HepG2 (cell line): Measurements from ENCODE around the gene GRK5. TPM values are rescaled to one million over a fixed set of nuclear protein-coding genes. Genes with fewer than 3 reads are reported as not detected.
A peak's percentile ranks its signal among the peaks of the same experiment; 100 is the strongest.

Experiments
- ATAC-seq: fragments of 200-7000 bp; cut with Tn5 transposase; 3 replicates; pipeline ENCODE4 v1.9.1; 2020; ENCODE audit warnings: mild to moderate bottlenecking, moderate library complexity
- Bru-seq: library from RNA; stranded (reverse); fragments of 400-500 nt; gene quantifications from one replicate; lab custom pipeline; 2021; lab: Mats Ljungman, UMichigan
- BruChase-seq, 2 experiments: library from RNA; stranded (reverse); fragments of 400-500 nt; gene quantifications; one replicate each; lab custom pipeline; 2021; lab: Mats Ljungman, UMichigan
- BruUV-seq: library from RNA; stranded (reverse); fragments of 400-500 nt; replicated peaks from 2 replicates; lab custom pipeline; 2021; lab: Mats Ljungman, UMichigan
- CTCF ChIA-PET: fragments of 300-600 bp; formaldehyde crosslinking; extraction: SDS; loops from one replicate; lab custom pipeline; 2021; ENCODE audit warnings: low total read pairs, inconsistent platforms, low intra/inter-chr PET ratio; lab: Yijun Ruan, JAX
- POLR2A ChIA-PET: fragments of 350-600 bp; sonication (Branson Sonifier 250); formaldehyde crosslinking; loops from one replicate; lab custom pipeline; 2020; ENCODE audit warnings: antibody characterized with exemption, inconsistent platforms; lab: Yijun Ruan, JAX
- DNase-seq: peaks from one replicate; pipeline ENCODE4 v3.0.0-alpha.2; 2015; ENCODE audit warnings: low spot score
- FAIRE-seq: peaks from 3 replicates; lab custom pipeline; 2011; peaks lifted over from hg19 to GRCh38; lab: Jason Lieb, UNC
- H2AFZ ChIP-seq: one replicate; pipeline ENCODE4 v1.6.1; 2011; ENCODE audit warnings: low read length, inconsistent platforms
- H3K27ac ChIP-seq: fragments of 300-600 bp; 3 replicates; pipeline ENCODE4 v1.8.0; 2011; ENCODE audit warnings: mixed run types, mild to moderate bottlenecking, mixed read lengths, low read length, inconsistent platforms; ENCODE audit not compliant: insufficient read depth; ENCODE audit errors: extremely low read length
- H3K27me3 ChIP-seq, 2 experiments: fragments of 200-600 bp in 1 of 2; 2 replicates in 1 of 2; 3 replicates in 1 of 2; pipeline versions ENCODE4 v1.6.0 to v1.8.0; 2011; ENCODE audit warnings: low read length in 2 of 2, mild to moderate bottlenecking in 2 of 2, moderate library complexity in 2 of 2, inconsistent platforms in 1 of 2; ENCODE audit not compliant: insufficient read depth in 2 of 2, control insufficient read depth in 1 of 2
- H3K36me3 ChIP-seq, 2 experiments: fragments of 200-600 bp in 1 of 2; replicated peaks in 1 of 2; 2 replicates in 1 of 2; 3 replicates in 1 of 2; pipeline versions ENCODE4 v1.5.1 to v1.8.0; 2011; ENCODE audit warnings: low read length in 2 of 2, inconsistent platforms in 1 of 2; ENCODE audit not compliant: insufficient read depth in 2 of 2, control insufficient read depth in 1 of 2
- H3K4me1 ChIP-seq: 2 replicates; pipeline ENCODE4 v1.5.1; 2012; ENCODE audit warnings: low read length, inconsistent platforms; ENCODE audit not compliant: insufficient read depth
- H3K4me2 ChIP-seq: 2 replicates; pipeline ENCODE4 v1.6.0; 2011; ENCODE audit warnings: low read depth, low read length, inconsistent platforms
- H3K4me3 ChIP-seq, 3 experiments: fragments of 200-600 bp in 1 of 3; sonication (generic), shearing (Covaris generic) in 1 of 3; replicated peaks in 1 of 3; 2 replicates each; pipeline ENCODE4 v1.5.1; 2011 to 2016; ENCODE audit warnings: low read length in 3 of 3, inconsistent platforms in 2 of 3, low read depth in 2 of 3, mild to moderate bottlenecking in 2 of 3, control low read depth in 1 of 3, mixed read lengths in 1 of 3; ENCODE audit not compliant: insufficient read depth in 1 of 3
- H3K79me2 ChIP-seq: one replicate; pipeline ENCODE4 v1.6.1; 2011; ENCODE audit warnings: low read length, inconsistent platforms; ENCODE audit not compliant: insufficient read depth
- H3K9ac ChIP-seq: 2 replicates; pipeline ENCODE4 v1.6.0; 2011; ENCODE audit warnings: mild to moderate bottlenecking, low read depth, low read length, inconsistent platforms; ENCODE audit not compliant: insufficient read depth
- H3K9me3 ChIP-seq: 2 replicates; pipeline ENCODE4 v1.5.1; 2012; ENCODE audit warnings: mild to moderate bottlenecking, low read length
- H4K20me1 ChIP-seq: 2 replicates; pipeline ENCODE4 v1.6.0; 2011; ENCODE audit warnings: inconsistent platforms, mild to moderate bottlenecking, low read length, moderate library complexity; ENCODE audit not compliant: insufficient read depth
- BCL3 ChIP-seq: sonication (generic); formaldehyde crosslinking; IDR thresholded peaks from 2 replicates; pipeline ENCODE4 v1.5.1; 2020; ENCODE audit warnings: mild to moderate bottlenecking, missing genetic modification reagents, moderate library complexity
- ELF3 ChIP-seq: IDR thresholded peaks from 2 replicates; pipeline ENCODE4 v1.6.1; 2016; ENCODE audit warnings: missing genetic modification reagents, missing compliant biosample characterization
- MIER3 ChIP-seq: IDR thresholded peaks from 2 replicates; pipeline ENCODE4 v1.6.1; 2016; ENCODE audit warnings: missing compliant biosample characterization, borderline replicate concordance
- RBM22 ChIP-seq: fragments of 200-400 bp; formaldehyde crosslinking; optimal IDR thresholded peaks from 2 replicates; pipeline ENCODE3; 2017; ENCODE audit warnings: mild to moderate bottlenecking, low read length, moderate library complexity
- ZBTB7A ChIP-seq: sonication (generic); formaldehyde crosslinking; IDR thresholded peaks from 2 replicates; pipeline ENCODE4 v1.8.0; 2022; ENCODE audit warnings: mild to moderate bottlenecking, missing genetic modification reagents
- ZNF281 ChIP-seq: sonication (generic); formaldehyde crosslinking; IDR thresholded peaks from 2 replicates; pipeline ENCODE4 v1.4.0; 2020; ENCODE audit warnings: missing genetic modification reagents, borderline replicate concordance
- ZNF296 ChIP-seq: sonication (generic); formaldehyde crosslinking; conservative IDR thresholded peaks from 2 replicates; pipeline ENCODE4 v1.5.0; 2020; ENCODE audit warnings: mild to moderate bottlenecking, missing genetic modification reagents
- ZNF331 ChIP-seq: sonication (generic); formaldehyde crosslinking; IDR thresholded peaks from 2 replicates; pipeline ENCODE4 v1.4.0; 2020; ENCODE audit warnings: missing genetic modification reagents
- ZNF598 ChIP-seq: sonication (generic); formaldehyde crosslinking; IDR thresholded peaks from 2 replicates; pipeline ENCODE4 v1.5.1; 2020; ENCODE audit warnings: mild to moderate bottlenecking, missing genetic modification reagents, borderline replicate concordance
- WGBS: methylation state at CpG from one replicate; pipeline ENCODE4 v1.1.6; 2017; ENCODE audit warnings: low lambda C conversion rate; 5-methylcytosine and 5-hydroxymethylcytosine counted together
- in situ Hi-C: cut with HindIII; loops from 2 replicates; pipeline ENCODE4 v1.10.0; 2017; ENCODE audit warnings: low pct_unique_long_range_greater_than_20kb; ENCODE audit not compliant: extremely low pct_ligation_motif_present
- intact Hi-C: fragments of 100-400 bp; cut with micrococcal nuclease; formaldehyde crosslinking; loops from one replicate; pipeline ENCODE4 v1.10.0; 2022; ENCODE audit not compliant: unreplicated experiment
- long read RNA-seq, 2 experiments: library from RNA in 1 of 2; library from polyadenylated mRNA in 1 of 2; stranded (forward) in 1 of 2; unstranded in 1 of 2; transcript quantifications; one replicate each; pipeline ENCODE4 v2.0.0, GENCODE V29; 2019 to 2022
- polyA minus RNA-seq, 3 experiments: library from RNA; depleted of rRNA, polyadenylated mRNA; stranded (reverse); fragments of >200 nt; gene quantifications; 2 replicates each; pipeline ENCODE4 v1.2.3, GENCODE V29; 2011; ENCODE audit warnings: low replicate concordance in 1 of 3
- polyA plus RNA-seq, 8 experiments: library from polyadenylated mRNA; depleted of rRNA in 3 of 8; stranded (reverse) in 7 of 8; unstranded in 1 of 8; fragments of >200 nt; fragmentation: Illumina TruSeq in 4 of 8; extraction: Trizol in 4 of 8; gene quantifications; 2 replicates each; pipeline versions ENCODE4 v1.2.1 to v1.2.3, GENCODE V29; 2011 to 2016; ENCODE audit warnings: low read depth in 4 of 8, missing spikeins in 1 of 8, mixed read lengths in 1 of 8; ENCODE audit not compliant: insufficient read depth in 1 of 8
- total RNA-seq, 5 experiments: library from RNA; depleted of rRNA; stranded (reverse); fragments of >200 nt; fragmentation: Illumina TruSeq; extraction: Trizol; gene quantifications; 2 replicates each; pipeline ENCODE4 v1.2.3, GENCODE V29; 2016; ENCODE audit warnings: low read depth in 1 of 5
- TF ChIP-seq, protein P1 (sequence below): sonication (generic); formaldehyde crosslinking; IDR thresholded peaks from 2 replicates; pipeline ENCODE4 v1.4.0; 2020; ENCODE audit warnings: missing genetic modification reagents
- TF ChIP-seq, protein P2 (sequence below): sonication (generic); formaldehyde crosslinking; IDR thresholded peaks from 2 replicates; pipeline ENCODE4 v1.8.0; 2022; ENCODE audit warnings: mild to moderate bottlenecking, missing genetic modification reagents, moderate library complexity

GRK5 gene
- total RNA-seq (2016; rRNA removed; fragmentation: Illumina TruSeq; extraction: Trizol) (12.6 and 12.8 TPM in 2 replicates), polyA plus RNA-seq (2011; rRNA removed) (10.4 and 11.5 TPM in 2 replicates), polyA minus RNA-seq (2011; rRNA and poly(A)+ RNA removed; ENCODE audit: low replicate concordance) (5.5 and 9.4 TPM in 2 replicates), Bru-seq, nascent RNA (percentile 57 among the genes with signal in this experiment), BruChase-seq, experiment 1, labeled RNA remaining after a 6-hour chase (percentile 60 among the genes with signal in this experiment), BruChase-seq, experiment 2, labeled RNA remaining after a 2-hour chase (percentile 63 among the genes with signal in this experiment)
- total RNA-seq (2016; cell fraction: cytosol; rRNA removed; fragmentation: Illumina TruSeq; extraction: Trizol; ENCODE audit: low read depth) = 6.3 and 7.7 TPM in 2 replicates
- total RNA-seq (2016; cell fraction: insoluble cytoplasmic fraction; rRNA removed; fragmentation: Illumina TruSeq; extraction: Trizol) = 11.4 and 13.0 TPM in 2 replicates
- 18.1 and 19.4 TPM in 2 replicates for total RNA-seq (2016; cell fraction: membrane; rRNA removed; fragmentation: Illumina TruSeq; extraction: Trizol)
- 6.4 and 8.1 TPM in 2 replicates for total RNA-seq (2016; cell fraction: nucleus; rRNA removed; fragmentation: Illumina TruSeq; extraction: Trizol)
- polyA plus RNA-seq (2011; cell fraction: cytosol; rRNA removed) = 10.0 and 11.4 TPM in 2 replicates
- polyA plus RNA-seq (2011; cell fraction: nucleus; rRNA removed) = 11.8 and 12.9 TPM in 2 replicates
- 10.9 and 14.3 TPM in 2 replicates for polyA plus RNA-seq (2012)
- 7.6 and 7.7 TPM in 2 replicates for polyA plus RNA-seq (2016; cell fraction: cytosol; fragmentation: Illumina TruSeq; extraction: Trizol; ENCODE audit: low read depth)
- polyA plus RNA-seq (2016; cell fraction: insoluble cytoplasmic fraction; fragmentation: Illumina TruSeq; extraction: Trizol; ENCODE audit: low read depth) = 14.0 and 15.2 TPM in 2 replicates
- polyA plus RNA-seq (2016; cell fraction: membrane; fragmentation: Illumina TruSeq; extraction: Trizol; ENCODE audit: low read depth) = 16.0 and 16.9 TPM in 2 replicates
- polyA plus RNA-seq (2016; cell fraction: nucleus; fragmentation: Illumina TruSeq; extraction: Trizol; ENCODE audit: insufficient read depth, low read depth) = 15.4 and 17.0 TPM in 2 replicates
- 5.5 and 8.2 TPM in 2 replicates for polyA minus RNA-seq (2011; cell fraction: cytosol; rRNA and poly(A)+ RNA removed)
- polyA minus RNA-seq (2011; cell fraction: nucleus; rRNA and poly(A)+ RNA removed) = 5.2 and 6.5 TPM in 2 replicates
- long read RNA-seq, experiment 1, partial matches to known transcripts = 3 of 3 reads
- long read RNA-seq, experiment 1, other reads (novel, unspliced or antisense) = 0 of 3 reads
- long read RNA-seq, experiment 2, transcript GRK5-202 (16 exons, 2,654 nt) = major isoform, 15 of 41 reads
- long read RNA-seq, experiment 2, partial matches to known transcripts = 10 of 41 reads
- long read RNA-seq, experiment 2, other reads (novel, unspliced or antisense) = 16 of 41 reads

DNA sequence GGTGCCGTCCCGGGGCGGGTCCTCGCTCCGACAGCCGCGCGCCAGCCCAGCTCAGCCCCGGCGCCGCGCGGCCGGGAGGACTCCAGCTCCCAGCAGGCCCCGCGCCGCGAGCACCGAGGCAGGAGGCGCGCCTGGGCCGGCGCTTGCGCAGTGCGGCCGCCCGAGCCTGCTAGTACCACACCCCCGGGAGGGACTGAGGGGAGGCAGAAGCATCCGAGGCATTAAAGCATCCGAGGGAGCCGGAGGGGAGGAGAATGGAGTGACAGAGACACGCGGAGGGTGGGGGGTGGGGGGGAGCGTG, at the start of gene GRK5:
Gene GRK5, plus strand, starts transcription at position 206 of the 301 bp plus-strand sequence. CDS start 347 bp downstream, outside the sequence.
- peak within 1 kb of the TSS; percentile 83 for H3K9ac ChIP-seq
- H3K36me3 ChIP-seq = peaks cover 0 to 4% of the 10 kb centered on the region in 2 experiments; a peak in 1 of 5 replicates
- peak within 1 kb of the TSS; percentile 75 to 97 (median 95) for H3K4me3 ChIP-seq
- FAIRE-seq (peak; percentile 18), ATAC-seq (peak; percentile 86), DNase-seq (peak; percentile 90)
- peaks cover 59% of the 10 kb centered on the region for H3K4me1 ChIP-seq
- ChIA-PET CTCF (interaction anchor here (1.2 to 2.5 kb wide), 3 partner anchors 64 to 237 kb away, joined by 6 to 14 read pairs (median 7); no protein-coding TSS in a partner anchor), POLR2A (interaction anchor here (0.7 to 5.2 kb wide), 25 partner anchors 9 to 240 kb away, joined by 3 to 51 read pairs (median 4); no protein-coding TSS in a partner anchor)
- BruUV-seq = no TSS peak
- H4K20me1 ChIP-seq = no peaks in the 10 kb centered on the region
- intact Hi-C loops = no loop called here
- H2AFZ ChIP-seq = no peak within 1 kb of the TSS
- in situ Hi-C loops = no loop called here
- no peaks in the 10 kb centered on the region for H3K9me3 ChIP-seq
- peaks cover 37% of the 10 kb centered on the region for H3K79me2 ChIP-seq
- WGBS = under 1% methylated on average over 26 of the region's 34 CpGs
- H3K27ac ChIP-seq = peak within 1 kb of the TSS; percentile 93
- H3K4me2 ChIP-seq = peak within 1 kb of the TSS; percentile 99
- H3K27me3 ChIP-seq = no peaks in the 10 kb centered on the region; a peak in 2 of 5 replicates
- no peak for TF ChIP-seq RBM22
- no peak for TF ChIP-seq ZNF598 (CRISPR knock-in tag)
- TF ChIP-seq ZBTB7A (CRISPR knock-in tag) = no peak
- peak; percentile 18; the same call in 1 of the 2 replicates for TF ChIP-seq ZNF281 (CRISPR knock-in tag)
- TF ChIP-seq, protein P1, sequence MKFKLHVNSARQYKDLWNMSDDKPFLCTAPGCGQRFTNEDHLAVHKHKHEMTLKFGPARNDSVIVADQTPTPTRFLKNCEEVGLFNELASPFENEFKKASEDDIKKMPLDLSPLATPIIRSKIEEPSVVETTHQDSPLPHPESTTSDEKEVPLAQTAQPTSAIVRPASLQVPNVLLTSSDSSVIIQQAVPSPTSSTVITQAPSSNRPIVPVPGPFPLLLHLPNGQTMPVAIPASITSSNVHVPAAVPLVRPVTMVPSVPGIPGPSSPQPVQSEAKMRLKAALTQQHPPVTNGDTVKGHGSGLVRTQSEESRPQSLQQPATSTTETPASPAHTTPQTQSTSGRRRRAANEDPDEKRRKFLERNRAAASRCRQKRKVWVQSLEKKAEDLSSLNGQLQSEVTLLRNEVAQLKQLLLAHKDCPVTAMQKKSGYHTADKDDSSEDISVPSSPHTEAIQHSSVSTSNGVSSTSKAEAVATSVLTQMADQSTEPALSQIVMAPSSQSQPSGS (CRISPR knock-in tag) = no peak
- 0 out of 2 replicates have a peak, but pooled peaks have one; percentile 4 for TF ChIP-seq BCL3
- TF ChIP-seq, protein P2, sequence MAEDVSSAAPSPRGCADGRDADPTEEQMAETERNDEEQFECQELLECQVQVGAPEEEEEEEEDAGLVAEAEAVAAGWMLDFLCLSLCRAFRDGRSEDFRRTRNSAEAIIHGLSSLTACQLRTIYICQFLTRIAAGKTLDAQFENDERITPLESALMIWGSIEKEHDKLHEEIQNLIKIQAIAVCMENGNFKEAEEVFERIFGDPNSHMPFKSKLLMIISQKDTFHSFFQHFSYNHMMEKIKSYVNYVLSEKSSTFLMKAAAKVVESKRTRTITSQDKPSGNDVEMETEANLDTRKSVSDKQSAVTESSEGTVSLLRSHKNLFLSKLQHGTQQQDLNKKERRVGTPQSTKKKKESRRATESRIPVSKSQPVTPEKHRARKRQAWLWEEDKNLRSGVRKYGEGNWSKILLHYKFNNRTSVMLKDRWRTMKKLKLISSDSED (CRISPR knock-in tag) = no peak
- peak; percentile 26; the same call in 1 of the 2 replicates for TF ChIP-seq ZNF331 (CRISPR knock-in tag)
- no peak for TF ChIP-seq MIER3 (CRISPR knock-in tag)
- TF ChIP-seq ZNF296 (CRISPR knock-in tag) = no peak
- peak; percentile 10; the same call in 1 of the 2 replicates for TF ChIP-seq ELF3 (CRISPR knock-in tag)
